ENCODE results near the gene UNC13B.
"Not testable (repeated sequence)": the region's sequence is repeated elsewhere in the genome, so short reads cannot be mapped to it uniquely, and the experiment has no call there.

The UNC13B gene

GRCh38 chr9:35164711-35165110 is 2.9 kb downstream of the UNC13B start:
- no peak for DNase-seq

- DNase-seq = not testable (repeated sequence)
Measured at GRCh38 chr9:35167429-35167828, 5.6 kb downstream of the UNC13B start.

GRCh38 chr9:35168963-35169362 is 7.2 kb downstream of the UNC13B start:
- DNase-seq = no peak

- no peak for DNase-seq
Measured at GRCh38 chr9:35172878-35173277, 11.1 kb downstream of the UNC13B start.

GRCh38 chr9:35177520-35177919 is 15.7 kb downstream of the UNC13B start:
- no peak for DNase-seq

GRCh38 chr9:35179347-35180280 is 17.8 kb downstream of the UNC13B start:
- no peak for DNase-seq

- DNase-seq = no peak
Measured at GRCh38 chr9:35180801-35181200, 19.0 kb downstream of the UNC13B start.

- not testable (repeated sequence) for DNase-seq
Measured at GRCh38 chr9:35182401-35182800, 20.6 kb downstream of the UNC13B start.

- DNase-seq = not testable (repeated sequence)
Measured at GRCh38 chr9:35182996-35183754, 21.4 kb downstream of the UNC13B start.

GRCh38 chr9:35183755-35184480 is 22.1 kb downstream of the UNC13B start:
- DNase-seq = not testable (repeated sequence)

- DNase-seq = no peak
Measured at GRCh38 chr9:35186524-35186923, 24.7 kb downstream of the UNC13B start.

GRCh38 chr9:35190203-35190602 is 28.4 kb downstream of the UNC13B start:
- no peak for DNase-seq

GRCh38 chr9:35191105-35191504 is 29.3 kb downstream of the UNC13B start:
- DNase-seq = no peak

- DNase-seq = no peak
Measured at GRCh38 chr9:35193762-35194161, 32.0 kb downstream of the UNC13B start.

GRCh38 chr9:35195683-35196082 is 33.9 kb downstream of the UNC13B start:
- no peak for DNase-seq

GRCh38 chr9:35198191-35198590 is 36.4 kb downstream of the UNC13B start:
- no peak for DNase-seq

GRCh38 chr9:35203528-35203927 is 41.7 kb downstream of the UNC13B start:
- no peak for DNase-seq

- no peak for DNase-seq
Measured at GRCh38 chr9:35205340-35205739, 43.5 kb downstream of the UNC13B start.

GRCh38 chr9:35211854-35212253 is 50.0 kb downstream of the UNC13B start:
- no peak for DNase-seq

- DNase-seq = no peak
Measured at GRCh38 chr9:35220659-35221338, 59.0 kb downstream of the UNC13B start.

GRCh38 chr9:35225677-35226076 is 63.9 kb downstream of the UNC13B start:
- DNase-seq = no peak

- no peak for DNase-seq
Measured at GRCh38 chr9:35226651-35227050, 64.8 kb downstream of the UNC13B start.

- DNase-seq = no peak
Measured at GRCh38 chr9:35227284-35227683, 65.5 kb downstream of the UNC13B start.
